ENCODE data around the gene AGA. TPM values are rescaled to one million over a fixed set of nuclear protein-coding genes. Genes with fewer than 3 reads are reported as not detected.

The AGA gene
- total RNA-seq, 1 experiment from 2014 or later = 7.6 TPM

GRCh38 chr4:177413656-177414055 lies 28.6 kb downstream of the AGA start:
- no peak overlapping the region for H3K9ac ChIP-seq (ENCODE audit: low read length)
- H3K27ac ChIP-seq (ENCODE audit: low read depth, low read length) = no peak overlapping the region
- no peak overlapping the region for H3K4me2 ChIP-seq (ENCODE audit: low read length)
- TF ChIP-seq RAD21 (IDR thresholded peaks at IDR 0.05; ENCODE audit: low read depth) = no peak
- TF ChIP-seq EZH2phosphoT487 (IDR thresholded peaks at IDR 0.05; ENCODE audit: borderline replicate concordance) = no peak
- TF ChIP-seq ZFX (IDR thresholded peaks at IDR 0.05) = no peak
- no peak for TF ChIP-seq CEBPB (IDR thresholded peaks at IDR 0.05; ENCODE audit: low read depth)
- no peak overlapping the region for H3K4me3 ChIP-seq (replicated peaks in 1 of 2; ENCODE audit: low read depth in 1 of 2, low read length in 2 of 2)
- no peaks in the 10 kb centered on the region for H3K36me3 ChIP-seq (ENCODE audit: control insufficient read depth in 1 of 2, insufficient read depth in 2 of 2, low read length in 2 of 2)
- ATAC-seq (no peak), DNase-seq (ENCODE audit: low read depth, low spot score) (no peak)
- H3K9me3 ChIP-seq (ENCODE audit: control insufficient read depth in 1 of 2, insufficient read depth in 1 of 2, low read depth in 1 of 2, low read length in 2 of 2) = no peaks in the 10 kb centered on the region
- no peak overlapping the region for H2AFZ ChIP-seq (ENCODE audit: low read depth, low read length, poor library complexity, severe bottlenecking)
- no peaks in the 10 kb centered on the region for H3K4me1 ChIP-seq (ENCODE audit: control insufficient read depth in 1 of 2, insufficient read depth in 2 of 2, low read length in 2 of 2)
- no peaks in the 10 kb centered on the region for H3K9me2 ChIP-seq (ENCODE audit: insufficient read depth)
- no peaks in the 10 kb centered on the region for H3K27me3 ChIP-seq (ENCODE audit: insufficient read depth, low read length)
- intact Hi-C loops (cut with micrococcal nuclease) = no loop called here
- BruUV-seq (replicated peaks) = no TSS peak
- no peaks in the 10 kb centered on the region for H3K79me2 ChIP-seq (ENCODE audit: insufficient read depth, low read length)
- H4K20me1 ChIP-seq (ENCODE audit: insufficient read depth) = no peaks in the 10 kb centered on the region
- ChIA-PET POLR2A (no interaction called here), RAD21 (ENCODE audit: low non-redundant PET in 1 of 2, low total read pairs in 2 of 2, uncharacterized antibody in 2 of 2, unreplicated experiment in 2 of 2) (no interaction called here), CTCF (no interaction called here)

DNA sequence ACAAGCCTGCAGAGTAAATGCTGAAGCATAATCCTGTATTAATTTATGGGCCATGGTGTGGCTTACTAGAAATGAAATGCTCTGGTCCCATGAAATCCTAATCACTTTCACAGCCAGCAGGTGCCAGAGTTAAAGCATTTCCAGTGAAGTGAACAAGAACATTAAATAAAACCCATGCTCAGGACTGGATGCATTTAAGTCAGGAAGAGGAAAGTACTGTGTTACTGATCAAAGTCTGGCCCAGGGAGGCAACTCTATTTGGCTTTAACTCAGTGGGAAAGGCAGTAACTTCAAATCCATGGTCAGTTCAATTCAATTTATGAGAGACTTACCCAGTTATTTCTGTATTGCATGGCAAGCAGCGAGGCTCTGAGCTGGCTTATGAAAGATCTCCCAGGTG lies 29.2 kb downstream of the AGA start:
- H3K4me1 ChIP-seq (ENCODE audit: control insufficient read depth in 1 of 2, insufficient read depth in 2 of 2, low read length in 2 of 2) = no peaks in the 10 kb centered on the region
- intact Hi-C loops (cut with micrococcal nuclease) = no loop called here
- no peak overlapping the region for H3K27ac ChIP-seq (ENCODE audit: low read depth, low read length)
- no peaks in the 10 kb centered on the region for H3K9me2 ChIP-seq (ENCODE audit: insufficient read depth)
- no TSS peak for BruUV-seq (replicated peaks)
- no peak overlapping the region for H2AFZ ChIP-seq (ENCODE audit: low read depth, low read length, poor library complexity, severe bottlenecking)
- no peak overlapping the region for H3K9ac ChIP-seq (ENCODE audit: low read length)
- no peaks in the 10 kb centered on the region for H4K20me1 ChIP-seq (ENCODE audit: insufficient read depth)
- ChIA-PET RAD21 (ENCODE audit: low non-redundant PET in 1 of 2, low total read pairs in 2 of 2, uncharacterized antibody in 2 of 2, unreplicated experiment in 2 of 2) (no interaction called here), POLR2A (no interaction called here), CTCF (no interaction called here)
- ATAC-seq (no peak), DNase-seq (ENCODE audit: low read depth, low spot score) (no peak)
- H3K4me2 ChIP-seq (ENCODE audit: low read length) = no peak overlapping the region
- H3K36me3 ChIP-seq (ENCODE audit: control insufficient read depth in 1 of 2, insufficient read depth in 2 of 2, low read length in 2 of 2) = no peaks in the 10 kb centered on the region
- H3K27me3 ChIP-seq (ENCODE audit: insufficient read depth, low read length) = no peaks in the 10 kb centered on the region
- H3K79me2 ChIP-seq (ENCODE audit: insufficient read depth, low read length) = no peaks in the 10 kb centered on the region
- no peaks in the 10 kb centered on the region for H3K9me3 ChIP-seq (ENCODE audit: control insufficient read depth in 1 of 2, insufficient read depth in 1 of 2, low read depth in 1 of 2, low read length in 2 of 2)
- no peak overlapping the region for H3K4me3 ChIP-seq (replicated peaks in 1 of 2; ENCODE audit: low read depth in 1 of 2, low read length in 2 of 2)
- no peak for TF ChIP-seq CTCF (IDR thresholded peaks at IDR 0.05 in 2 of 3, conservative IDR thresholded peaks at IDR 0.05 in 1 of 3; ENCODE audit: borderline replicate concordance in 1 of 3, insufficient read depth in 1 of 3, low read depth in 2 of 3, low read length in 2 of 3)
- no peak for TF ChIP-seq EZH2 (IDR thresholded peaks at IDR 0.05)
- TF ChIP-seq SRF (IDR thresholded peaks at IDR 0.05; ENCODE audit: low read depth) = no peak
- TF ChIP-seq, protein P1, sequence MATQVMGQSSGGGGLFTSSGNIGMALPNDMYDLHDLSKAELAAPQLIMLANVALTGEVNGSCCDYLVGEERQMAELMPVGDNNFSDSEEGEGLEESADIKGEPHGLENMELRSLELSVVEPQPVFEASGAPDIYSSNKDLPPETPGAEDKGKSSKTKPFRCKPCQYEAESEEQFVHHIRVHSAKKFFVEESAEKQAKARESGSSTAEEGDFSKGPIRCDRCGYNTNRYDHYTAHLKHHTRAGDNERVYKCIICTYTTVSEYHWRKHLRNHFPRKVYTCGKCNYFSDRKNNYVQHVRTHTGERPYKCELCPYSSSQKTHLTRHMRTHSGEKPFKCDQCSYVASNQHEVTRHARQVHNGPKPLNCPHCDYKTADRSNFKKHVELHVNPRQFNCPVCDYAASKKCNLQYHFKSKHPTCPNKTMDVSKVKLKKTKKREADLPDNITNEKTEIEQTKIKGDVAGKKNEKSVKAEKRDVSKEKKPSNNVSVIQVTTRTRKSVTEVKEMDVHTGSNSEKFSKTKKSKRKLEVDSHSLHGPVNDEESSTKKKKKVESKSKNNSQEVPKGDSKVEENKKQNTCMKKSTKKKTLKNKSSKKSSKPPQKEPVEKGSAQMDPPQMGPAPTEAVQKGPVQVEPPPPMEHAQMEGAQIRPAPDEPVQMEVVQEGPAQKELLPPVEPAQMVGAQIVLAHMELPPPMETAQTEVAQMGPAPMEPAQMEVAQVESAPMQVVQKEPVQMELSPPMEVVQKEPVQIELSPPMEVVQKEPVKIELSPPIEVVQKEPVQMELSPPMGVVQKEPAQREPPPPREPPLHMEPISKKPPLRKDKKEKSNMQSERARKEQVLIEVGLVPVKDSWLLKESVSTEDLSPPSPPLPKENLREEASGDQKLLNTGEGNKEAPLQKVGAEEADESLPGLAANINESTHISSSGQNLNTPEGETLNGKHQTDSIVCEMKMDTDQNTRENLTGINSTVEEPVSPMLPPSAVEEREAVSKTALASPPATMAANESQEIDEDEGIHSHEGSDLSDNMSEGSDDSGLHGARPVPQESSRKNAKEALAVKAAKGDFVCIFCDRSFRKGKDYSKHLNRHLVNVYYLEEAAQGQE (IDR thresholded peaks at IDR 0.05; ENCODE audit: low read depth) = no peak
- no peak for TF ChIP-seq TCF7L2 (IDR thresholded peaks at IDR 0.05; ENCODE audit: borderline replicate concordance, extremely low read depth, insufficient read depth, insufficient read length)
- no peak for TF ChIP-seq ELF1 (IDR thresholded peaks at IDR 0.05; ENCODE audit: borderline replicate concordance, low read depth)
- no peak for TF ChIP-seq POLR2AphosphoS5 (IDR thresholded peaks at IDR 0.05; ENCODE audit: low read depth, low read length)
- TF ChIP-seq CEBPB (IDR thresholded peaks at IDR 0.05; ENCODE audit: low read depth) = no peak
- no peak for TF ChIP-seq ZFX (IDR thresholded peaks at IDR 0.05)
- TF ChIP-seq SIN3A (IDR thresholded peaks at IDR 0.05; ENCODE audit: low read depth) = no peak
- no peak for TF ChIP-seq POLR2A (IDR thresholded peaks at IDR 0.05; ENCODE audit: borderline replicate concordance, extremely low read depth, insufficient read depth, insufficient read length)
- no peak for TF ChIP-seq CBX3 (IDR thresholded peaks at IDR 0.05; ENCODE audit: low read depth)
- TF ChIP-seq FOSL1 (IDR thresholded peaks at IDR 0.05; ENCODE audit: low read depth) = no peak
- TF ChIP-seq JUND (IDR thresholded peaks at IDR 0.05) = no peak
